ENCODE data around the gene BTBD7. TPM values are rescaled to one million over a fixed set of nuclear protein-coding genes. Genes with fewer than 3 reads are reported as not detected.

BTBD7 gene
- total RNA-seq, 1 experiment from 2014 or later = 30.8 TPM

- Histone ChIP-seq H3K27me3 (ENCODE audit: insufficient read depth, low read length) (peaks cover 12% of the 10 kb centered on the region; the same call in 1 of the 2 replicates), H3K27ac (ENCODE audit: low read depth, low read length) (no peak overlapping the region), H3K9ac (ENCODE audit: low read length) (no peak overlapping the region), H2AFZ (ENCODE audit: low read depth, low read length, poor library complexity, severe bottlenecking) (no peak overlapping the region), H3K4me2 (ENCODE audit: low read length) (no peak overlapping the region), H3K9me3 (ENCODE audit: control insufficient read depth in 1 of 2, insufficient read depth in 1 of 2, low read depth in 1 of 2, low read length in 2 of 2) (no peaks in the 10 kb centered on the region), H4K20me1 (ENCODE audit: insufficient read depth) (no peaks in the 10 kb centered on the region), H3K4me3 (replicated peaks in 1 of 2; ENCODE audit: low read depth in 1 of 2, low read length in 2 of 2) (no peak overlapping the region), H3K36me3 (ENCODE audit: control insufficient read depth in 1 of 2, insufficient read depth in 2 of 2, low read length in 2 of 2) (no peaks in the 10 kb centered on the region), H3K4me1 (ENCODE audit: control insufficient read depth in 1 of 2, insufficient read depth in 2 of 2, low read length in 2 of 2) (no peaks in the 10 kb centered on the region), H3K79me2 (ENCODE audit: insufficient read depth, low read length) (no peaks in the 10 kb centered on the region), H3K9me2 (ENCODE audit: insufficient read depth) (no peaks in the 10 kb centered on the region)
- CTCF ChIA-PET = no interaction called here
- RAD21 ChIA-PET (ENCODE audit: low non-redundant PET in 1 of 2, low total read pairs in 2 of 2, uncharacterized antibody in 2 of 2, unreplicated experiment in 2 of 2) = no interaction called here
- no TSS peak for BruUV-seq (replicated peaks)
- POLR2A ChIA-PET = no interaction called here
- TF ChIP-seq EZH2phosphoT487 (IDR thresholded peaks at IDR 0.05; ENCODE audit: borderline replicate concordance) = no peak
- no peak for TF ChIP-seq RAD21 (IDR thresholded peaks at IDR 0.05; ENCODE audit: low read depth)
- no peak for TF ChIP-seq SRF (IDR thresholded peaks at IDR 0.05; ENCODE audit: low read depth)
- TF ChIP-seq ZFX (IDR thresholded peaks at IDR 0.05) = no peak
- TF ChIP-seq, protein P1, sequence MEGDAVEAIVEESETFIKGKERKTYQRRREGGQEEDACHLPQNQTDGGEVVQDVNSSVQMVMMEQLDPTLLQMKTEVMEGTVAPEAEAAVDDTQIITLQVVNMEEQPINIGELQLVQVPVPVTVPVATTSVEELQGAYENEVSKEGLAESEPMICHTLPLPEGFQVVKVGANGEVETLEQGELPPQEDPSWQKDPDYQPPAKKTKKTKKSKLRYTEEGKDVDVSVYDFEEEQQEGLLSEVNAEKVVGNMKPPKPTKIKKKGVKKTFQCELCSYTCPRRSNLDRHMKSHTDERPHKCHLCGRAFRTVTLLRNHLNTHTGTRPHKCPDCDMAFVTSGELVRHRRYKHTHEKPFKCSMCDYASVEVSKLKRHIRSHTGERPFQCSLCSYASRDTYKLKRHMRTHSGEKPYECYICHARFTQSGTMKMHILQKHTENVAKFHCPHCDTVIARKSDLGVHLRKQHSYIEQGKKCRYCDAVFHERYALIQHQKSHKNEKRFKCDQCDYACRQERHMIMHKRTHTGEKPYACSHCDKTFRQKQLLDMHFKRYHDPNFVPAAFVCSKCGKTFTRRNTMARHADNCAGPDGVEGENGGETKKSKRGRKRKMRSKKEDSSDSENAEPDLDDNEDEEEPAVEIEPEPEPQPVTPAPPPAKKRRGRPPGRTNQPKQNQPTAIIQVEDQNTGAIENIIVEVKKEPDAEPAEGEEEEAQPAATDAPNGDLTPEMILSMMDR (IDR thresholded peaks at IDR 0.05 in 2 of 3, conservative IDR thresholded peaks at IDR 0.05 in 1 of 3; ENCODE audit: borderline replicate concordance in 1 of 3, insufficient read depth in 1 of 3, low read depth in 2 of 3, low read length in 2 of 3) = no peak
- TF ChIP-seq, protein P2, sequence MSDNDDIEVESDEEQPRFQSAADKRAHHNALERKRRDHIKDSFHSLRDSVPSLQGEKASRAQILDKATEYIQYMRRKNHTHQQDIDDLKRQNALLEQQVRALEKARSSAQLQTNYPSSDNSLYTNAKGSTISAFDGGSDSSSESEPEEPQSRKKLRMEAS (IDR thresholded peaks at IDR 0.05) = no peak
- TF ChIP-seq ZNF274 (IDR thresholded peaks at IDR 0.05; ENCODE audit: low read depth, low read length) = no peak
- no peak for TF ChIP-seq POLR2AphosphoS5 (IDR thresholded peaks at IDR 0.05; ENCODE audit: low read depth, low read length)
- TF ChIP-seq EZH2 (IDR thresholded peaks at IDR 0.05) = no peak
- TF ChIP-seq YY1 (IDR thresholded peaks at IDR 0.05; ENCODE audit: extremely low read depth, insufficient replicate concordance, low read depth, low read length) = no peak
- no peak for TF ChIP-seq SIN3A (IDR thresholded peaks at IDR 0.05; ENCODE audit: low read depth)
- TF ChIP-seq, protein P3, sequence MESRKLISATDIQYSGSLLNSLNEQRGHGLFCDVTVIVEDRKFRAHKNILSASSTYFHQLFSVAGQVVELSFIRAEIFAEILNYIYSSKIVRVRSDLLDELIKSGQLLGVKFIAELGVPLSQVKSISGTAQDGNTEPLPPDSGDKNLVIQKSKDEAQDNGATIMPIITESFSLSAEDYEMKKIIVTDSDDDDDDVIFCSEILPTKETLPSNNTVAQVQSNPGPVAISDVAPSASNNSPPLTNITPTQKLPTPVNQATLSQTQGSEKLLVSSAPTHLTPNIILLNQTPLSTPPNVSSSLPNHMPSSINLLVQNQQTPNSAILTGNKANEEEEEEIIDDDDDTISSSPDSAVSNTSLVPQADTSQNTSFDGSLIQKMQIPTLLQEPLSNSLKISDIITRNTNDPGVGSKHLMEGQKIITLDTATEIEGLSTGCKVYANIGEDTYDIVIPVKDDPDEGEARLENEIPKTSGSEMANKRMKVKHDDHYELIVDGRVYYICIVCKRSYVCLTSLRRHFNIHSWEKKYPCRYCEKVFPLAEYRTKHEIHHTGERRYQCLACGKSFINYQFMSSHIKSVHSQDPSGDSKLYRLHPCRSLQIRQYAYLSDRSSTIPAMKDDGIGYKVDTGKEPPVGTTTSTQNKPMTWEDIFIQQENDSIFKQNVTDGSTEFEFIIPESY (IDR thresholded peaks at IDR 0.05; ENCODE audit: extremely low read depth, insufficient replicate concordance, low read length) = no peak
- TF ChIP-seq POLR2A (IDR thresholded peaks at IDR 0.05; ENCODE audit: borderline replicate concordance, extremely low read depth, insufficient read depth, insufficient read length) = no peak
- no peak for TF ChIP-seq JUND (IDR thresholded peaks at IDR 0.05)
- no peak for TF ChIP-seq ELF1 (IDR thresholded peaks at IDR 0.05; ENCODE audit: borderline replicate concordance, low read depth)
- TF ChIP-seq, protein P4, sequence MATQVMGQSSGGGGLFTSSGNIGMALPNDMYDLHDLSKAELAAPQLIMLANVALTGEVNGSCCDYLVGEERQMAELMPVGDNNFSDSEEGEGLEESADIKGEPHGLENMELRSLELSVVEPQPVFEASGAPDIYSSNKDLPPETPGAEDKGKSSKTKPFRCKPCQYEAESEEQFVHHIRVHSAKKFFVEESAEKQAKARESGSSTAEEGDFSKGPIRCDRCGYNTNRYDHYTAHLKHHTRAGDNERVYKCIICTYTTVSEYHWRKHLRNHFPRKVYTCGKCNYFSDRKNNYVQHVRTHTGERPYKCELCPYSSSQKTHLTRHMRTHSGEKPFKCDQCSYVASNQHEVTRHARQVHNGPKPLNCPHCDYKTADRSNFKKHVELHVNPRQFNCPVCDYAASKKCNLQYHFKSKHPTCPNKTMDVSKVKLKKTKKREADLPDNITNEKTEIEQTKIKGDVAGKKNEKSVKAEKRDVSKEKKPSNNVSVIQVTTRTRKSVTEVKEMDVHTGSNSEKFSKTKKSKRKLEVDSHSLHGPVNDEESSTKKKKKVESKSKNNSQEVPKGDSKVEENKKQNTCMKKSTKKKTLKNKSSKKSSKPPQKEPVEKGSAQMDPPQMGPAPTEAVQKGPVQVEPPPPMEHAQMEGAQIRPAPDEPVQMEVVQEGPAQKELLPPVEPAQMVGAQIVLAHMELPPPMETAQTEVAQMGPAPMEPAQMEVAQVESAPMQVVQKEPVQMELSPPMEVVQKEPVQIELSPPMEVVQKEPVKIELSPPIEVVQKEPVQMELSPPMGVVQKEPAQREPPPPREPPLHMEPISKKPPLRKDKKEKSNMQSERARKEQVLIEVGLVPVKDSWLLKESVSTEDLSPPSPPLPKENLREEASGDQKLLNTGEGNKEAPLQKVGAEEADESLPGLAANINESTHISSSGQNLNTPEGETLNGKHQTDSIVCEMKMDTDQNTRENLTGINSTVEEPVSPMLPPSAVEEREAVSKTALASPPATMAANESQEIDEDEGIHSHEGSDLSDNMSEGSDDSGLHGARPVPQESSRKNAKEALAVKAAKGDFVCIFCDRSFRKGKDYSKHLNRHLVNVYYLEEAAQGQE (IDR thresholded peaks at IDR 0.05; ENCODE audit: low read depth) = no peak
- TF ChIP-seq CEBPB (IDR thresholded peaks at IDR 0.05; ENCODE audit: low read depth) = no peak
- TF ChIP-seq ATF3 (IDR thresholded peaks at IDR 0.05) = no peak
- no peak for TF ChIP-seq TCF7L2 (IDR thresholded peaks at IDR 0.05; ENCODE audit: borderline replicate concordance, extremely low read depth, insufficient read depth, insufficient read length)
- ATAC-seq (no peak), DNase-seq (ENCODE audit: low read depth, low spot score) (no peak)
- intact Hi-C loops (cut with micrococcal nuclease) = no loop called here
These were observed 42.9 kb upstream of the BTBD7 start for GRCh38 chr14:93375673-93376156.
